ENCODE results near the gene RHBDD1. TPM values are rescaled to one million over a fixed set of nuclear protein-coding genes. Genes with fewer than 3 reads are reported as not detected.

Gene RHBDD1
- total and polyA plus RNA-seq, 2 donors (not counting 3 experiments of a cell fraction or from before 2014, with no cell fraction given) = 6.8 to 19.4 TPM

GRCh38 chr2:226994775-226995174 lies 158.9 kb downstream of the RHBDD1 start:
- dilution Hi-C loops (cut with MboI; ENCODE audit: extremely low pct_ligation_motif_present, low sequenced_read_pairs) = no loop called here
- ChIA-PET POLR2A (no interaction called here), CTCF (interaction anchor here (0.7 kb wide), 1 partner anchor 1329 kb away, joined by 6 read pairs; no protein-coding TSS in a partner anchor)
- intact Hi-C loops (cut with micrococcal nuclease) = no loop called here
- no peak for DNase-seq (ENCODE audit: low read depth, low spot score)
- no peaks in the 10 kb centered on the region for H3K4me1 ChIP-seq (ENCODE audit: control insufficient read depth, extremely low read depth, insufficient read depth, low read length)
- FAIRE-seq = no peak
- no peaks in the 10 kb centered on the region for H3K79me2 ChIP-seq (ENCODE audit: control insufficient read depth, insufficient read depth, low read length)
- no peak overlapping the region for H2AFZ ChIP-seq (ENCODE audit: low read depth, low read length)
- H3K9me1 ChIP-seq (replicated peaks; ENCODE audit: control insufficient read depth, extremely low read depth, insufficient read depth, low read length) = no peaks in the 10 kb centered on the region
- H3K4me2 ChIP-seq (ENCODE audit: insufficient read depth, low read length) = no peak overlapping the region
- TF ChIP-seq EZH2 (IDR thresholded peaks at IDR 0.05; ENCODE audit: borderline replicate concordance, low read depth, low read length, severe bottlenecking) (no peak), FOS (IDR thresholded peaks at IDR 0.05; ENCODE audit: borderline replicate concordance, insufficient read depth, low read length) (no peak)
- no peaks in the 10 kb centered on the region for H3K9me3 ChIP-seq (replicated peaks; ENCODE audit: control insufficient read depth, insufficient read depth, low read length)
- H4K20me1 ChIP-seq (replicated peaks; ENCODE audit: control insufficient read depth, extremely low read depth, insufficient read depth, low read length) = no peaks in the 10 kb centered on the region
- no TSS peak for BruUV-seq (replicated peaks)
- no peaks in the 10 kb centered on the region for H3K27me3 ChIP-seq (ENCODE audit: control insufficient read depth in 2 of 2, insufficient read depth in 2 of 2, low read length in 2 of 2)
- H3K36me3 ChIP-seq (ENCODE audit: control insufficient read depth in 2 of 2, extremely low read depth in 1 of 2, insufficient read depth in 2 of 2, low read length in 2 of 2) = no peaks in the 10 kb centered on the region
- no peak overlapping the region for H3K27ac ChIP-seq (ENCODE audit: insufficient read depth, low read depth, low read length)
- H3K9ac ChIP-seq (replicated peaks; ENCODE audit: extremely low read depth, insufficient read depth, low read length) = no peak overlapping the region
- H3K4me3 ChIP-seq (replicated peaks in 1 of 3; ENCODE audit: insufficient read depth in 1 of 3, low read depth in 1 of 3, low read length in 3 of 3) = no peak overlapping the region

- TF ChIP-seq GATA2 (IDR thresholded peaks at IDR 0.05; ENCODE audit: insufficient read depth, insufficient read length, low read depth, low read length) (no peak), CTCF (IDR thresholded peaks at IDR 0.05; ENCODE audit: extremely low read depth in 1 of 2, insufficient read depth in 1 of 2, low read depth in 1 of 2, low read length in 2 of 2) (no peak), POLR2AphosphoS5 (IDR thresholded peaks at IDR 0.05; ENCODE audit: insufficient read depth, low read depth, low read length) (no peak), POLR2A (IDR thresholded peaks at IDR 0.05; ENCODE audit: low read depth, low read length) (no peak), FOS (IDR thresholded peaks at IDR 0.05; ENCODE audit: borderline replicate concordance, insufficient read depth, low read length) (no peak), EZH2 (IDR thresholded peaks at IDR 0.05; ENCODE audit: borderline replicate concordance, low read depth, low read length, severe bottlenecking) (no peak), MAX (IDR thresholded peaks at IDR 0.05; ENCODE audit: insufficient read depth, insufficient read length) (no peak), JUN (IDR thresholded peaks at IDR 0.05; ENCODE audit: borderline replicate concordance, insufficient read depth, insufficient read length, low read depth) (no peak), MYC (IDR thresholded peaks at IDR 0.05; ENCODE audit: low read depth, low read length) (no peak)
- Histone ChIP-seq H3K36me3 (ENCODE audit: control insufficient read depth in 2 of 2, extremely low read depth in 1 of 2, insufficient read depth in 2 of 2, low read length in 2 of 2) (no peaks in the 10 kb centered on the region), H3K4me1 (ENCODE audit: control insufficient read depth, extremely low read depth, insufficient read depth, low read length) (no peaks in the 10 kb centered on the region), H3K4me3 (replicated peaks in 1 of 3; ENCODE audit: insufficient read depth in 1 of 3, low read depth in 1 of 3, low read length in 3 of 3) (no peak overlapping the region), H3K27ac (ENCODE audit: insufficient read depth, low read depth, low read length) (no peak overlapping the region), H3K9ac (replicated peaks; ENCODE audit: extremely low read depth, insufficient read depth, low read length) (no peak overlapping the region), H4K20me1 (replicated peaks; ENCODE audit: control insufficient read depth, extremely low read depth, insufficient read depth, low read length) (no peaks in the 10 kb centered on the region), H3K27me3 (ENCODE audit: control insufficient read depth in 2 of 2, insufficient read depth in 2 of 2, low read length in 2 of 2) (no peaks in the 10 kb centered on the region), H2AFZ (ENCODE audit: low read depth, low read length) (no peak overlapping the region), H3K9me1 (replicated peaks; ENCODE audit: control insufficient read depth, extremely low read depth, insufficient read depth, low read length) (no peaks in the 10 kb centered on the region), H3K79me2 (ENCODE audit: control insufficient read depth, insufficient read depth, low read length) (no peaks in the 10 kb centered on the region), H3K4me2 (ENCODE audit: insufficient read depth, low read length) (no peak overlapping the region), H3K9me3 (replicated peaks; ENCODE audit: control insufficient read depth, insufficient read depth, low read length) (no peaks in the 10 kb centered on the region)
- FAIRE-seq = no peak
- no TSS peak for BruUV-seq (replicated peaks)
- intact Hi-C loops (cut with micrococcal nuclease) = no loop called here
- no peak for DNase-seq (ENCODE audit: low read depth, low spot score)
- ChIA-PET POLR2A (no interaction called here), CTCF (no interaction called here)
- dilution Hi-C loops (cut with MboI; ENCODE audit: extremely low pct_ligation_motif_present, low sequenced_read_pairs) = no loop called here
Observed at GRCh38 chr2:226995625-226996041, 159.8 kb downstream of the RHBDD1 start.
